Brain microvascular endothelial cell (primary cell): ENCODE data around the gene ADCY7.

Experiments
- DNase-seq: peaks from one replicate; pipeline ENCODE4 v3.0.0-alpha.2; 2020
- H3K27ac ChIP-seq: fragments of 250-450 bp; sonication (Bioruptor Pico); 2 replicates; pipeline ENCODE4 v1.5.1; 2020; ENCODE audit warnings: mild to moderate bottlenecking, moderate library complexity
- H3K27me3 ChIP-seq: fragments of 250-450 bp; sonication (Bioruptor Pico); replicated peaks from 2 replicates; pipeline ENCODE4 v1.5.1; 2020; ENCODE audit warnings: mild to moderate bottlenecking
- H3K36me3 ChIP-seq: fragments of 250-450 bp; sonication (Bioruptor Pico); replicated peaks from 2 replicates; pipeline ENCODE4 v1.5.1; 2020; ENCODE audit warnings: mild to moderate bottlenecking
- H3K4me3 ChIP-seq: 2 replicates; pipeline ENCODE4 v1.5.1; 2011; ENCODE audit warnings: low read depth, mild to moderate bottlenecking, control low read depth, low read length, moderate library complexity
- CTCF ChIP-seq: IDR thresholded peaks from 2 replicates; pipeline ENCODE4 v1.5.1; 2011; ENCODE audit warnings: low read depth, mild to moderate bottlenecking, moderate library complexity, low read length, control low read depth, inconsistent platforms; ENCODE audit errors: missing control alignments
- in situ Hi-C: cut with HindIII; loops from 2 replicates; pipeline ENCODE4 v1.10.0; 2017; ENCODE audit warnings: low sequenced_read_pairs, low pct_ligation_motif_present

ADCY7 gene

GRCh38 chr16:50273382-50273690 lies 7.0 kb downstream of the ADCY7 start:
- in situ Hi-C loops = no loop called here
- no peak overlapping the region for H3K4me3 ChIP-seq
- no peak overlapping the region for H3K27ac ChIP-seq
- TF ChIP-seq CTCF = no peak
- DNase-seq = no peak
- H3K36me3 ChIP-seq = no peaks in the 10 kb centered on the region
- H3K27me3 ChIP-seq = no peaks in the 10 kb centered on the region

- in situ Hi-C loops = no loop called here
- H3K36me3 ChIP-seq = no peaks in the 10 kb centered on the region
- H3K4me3 ChIP-seq = no peak overlapping the region
- no peaks in the 10 kb centered on the region for H3K27me3 ChIP-seq
- no peak overlapping the region for H3K27ac ChIP-seq
- DNase-seq = no peak
- no peak for TF ChIP-seq CTCF
These were observed 7.6 kb downstream of the ADCY7 start for GRCh38 chr16:50273888-50274325.

GRCh38 chr16:50274326-50275097 lies 8.2 kb downstream of the ADCY7 start:
- in situ Hi-C loops = no loop called here
- no peak for TF ChIP-seq CTCF
- Histone ChIP-seq H3K27me3 (no peaks in the 10 kb centered on the region), H3K27ac (no peak overlapping the region), H3K36me3 (no peaks in the 10 kb centered on the region), H3K4me3 (no peak overlapping the region)
- no peak for DNase-seq

- Histone ChIP-seq H3K36me3 (no peaks in the 10 kb centered on the region), H3K4me3 (no peak overlapping the region), H3K27ac (no peak overlapping the region), H3K27me3 (no peaks in the 10 kb centered on the region)
- in situ Hi-C loops = no loop called here
- no peak for TF ChIP-seq CTCF
- no peak for DNase-seq
These were observed 8.7 kb downstream of the ADCY7 start for GRCh38 chr16:50275098-50275415.

GRCh38 chr16:50275428-50276325 lies 9.3 kb downstream of the ADCY7 start:
- no peaks in the 10 kb centered on the region for H3K27me3 ChIP-seq
- no peak overlapping the region for H3K4me3 ChIP-seq
- no peak for TF ChIP-seq CTCF
- H3K27ac ChIP-seq = no peak overlapping the region
- in situ Hi-C loops = no loop called here
- no peak for DNase-seq
- H3K36me3 ChIP-seq = no peaks in the 10 kb centered on the region
